GM12892 (cell line): ENCODE measurements around the gene PHF13.

Experiments used
- POLR2A ChIP-seq: IDR thresholded peaks from 2 replicates; pipeline ENCODE4 v1.6.1; 2011; ENCODE audit warnings: low read depth, low read length, control low read depth
- POLR2AphosphoS5 ChIP-seq: IDR thresholded peaks from 2 replicates; pipeline ENCODE4 v1.6.1; 2011; ENCODE audit warnings: low read depth, low read length, control low read depth

DNA sequence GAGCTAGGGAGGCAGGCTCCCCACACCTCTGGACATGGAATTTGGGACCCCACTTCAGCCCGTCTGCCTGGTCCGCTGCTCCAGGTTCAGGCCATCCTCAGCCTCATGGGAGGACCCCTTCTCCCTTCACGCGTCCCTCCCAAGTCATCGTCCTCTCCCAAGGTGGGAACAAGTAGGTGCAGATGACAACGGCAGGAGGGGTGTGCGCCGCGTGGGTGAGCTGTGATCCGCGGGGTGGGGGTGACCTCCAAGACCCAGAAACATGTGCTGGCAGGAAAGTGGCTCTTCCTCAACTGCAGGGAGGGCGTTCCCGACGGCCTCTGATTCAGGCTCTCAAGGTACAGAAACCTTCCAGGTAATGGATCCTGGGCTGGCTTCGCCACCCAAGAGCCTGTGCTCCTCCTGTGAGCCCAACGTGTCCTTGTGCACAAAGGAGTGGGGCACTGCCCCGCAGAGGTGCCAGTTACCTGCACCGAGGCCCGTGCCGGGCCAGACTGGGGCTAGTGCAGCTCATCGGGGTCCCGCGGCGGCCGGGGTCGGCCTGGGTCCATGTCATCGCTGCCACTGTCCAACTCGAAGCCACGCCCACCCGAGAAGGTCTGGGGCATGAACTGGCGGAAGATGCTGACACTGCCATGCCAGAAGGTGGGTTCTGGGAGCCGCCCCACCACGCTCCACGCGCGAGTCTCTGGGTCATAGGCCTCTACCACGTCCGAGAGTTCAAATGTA lies 20.5 kb upstream of the PHF13 start:
- no peak for TF ChIP-seq POLR2AphosphoS5
- no peak for TF ChIP-seq POLR2A
